ENCODE results near the gene MDGA2.
"Not testable (repeated sequence)": the region's sequence is repeated elsewhere in the genome, so short reads cannot be mapped to it uniquely, and the experiment has no call there.

MDGA2 gene

GRCh38 chr14:47261350-47261749, 414.1 kb downstream of the MDGA2 start:
- DNase-seq, result no peak
- intact Hi-C loops (cut with DNase I), result no loop called here

- DNase-seq, result no peak
These were observed 415.6 kb downstream of the MDGA2 start for GRCh38 chr14:47259796-47260195.

GRCh38 chr14:47257013-47257412, 418.4 kb downstream of the MDGA2 start:
- no peak for DNase-seq
- intact Hi-C loops (cut with DNase I), result no loop called here

More at GRCh38 chr14:47259796-47260195, 415.6 kb downstream of the MDGA2 start:
- intact Hi-C loops (cut with DNase I), result no loop called here

GRCh38 chr14:47252802-47253201, 422.6 kb downstream of the MDGA2 start:
- no peak for DNase-seq
- intact Hi-C loops (cut with DNase I), result no loop called here

GRCh38 chr14:47246367-47246766, 429.0 kb downstream of the MDGA2 start:
- intact Hi-C loops (cut with DNase I), result no loop called here
- no peak for DNase-seq

- peak in 1 of 10 donors; percentile 57 for DNase-seq
- intact Hi-C loops (cut with DNase I), result not testable (repeated sequence)
These were observed 432.8 kb downstream of the MDGA2 start for GRCh38 chr14:47242579-47242978.

- intact Hi-C loops (cut with DNase I), result no loop called here
- no peak for DNase-seq
These were observed 434.5 kb downstream of the MDGA2 start for GRCh38 chr14:47240748-47241437.

GRCh38 chr14:47235619-47236018, 439.8 kb downstream of the MDGA2 start:
- DNase-seq, result no peak
- intact Hi-C loops (cut with DNase I), result no loop called here

GRCh38 chr14:47226877-47227520, 448.4 kb downstream of the MDGA2 start:
- no peak for DNase-seq
- intact Hi-C loops (cut with DNase I), result no loop called here

GRCh38 chr14:47223656-47224055, 451.7 kb downstream of the MDGA2 start:
- intact Hi-C loops (cut with DNase I), result no loop called here

GRCh38 chr14:47220096-47220495, 455.3 kb downstream of the MDGA2 start:
- intact Hi-C loops (cut with DNase I), result no loop called here
- no peak for DNase-seq

More at GRCh38 chr14:47223656-47224055, 451.7 kb downstream of the MDGA2 start:
- no peak for DNase-seq

GRCh38 chr14:47211263-47211662, 464.1 kb downstream of the MDGA2 start:
- DNase-seq, result no peak
- intact Hi-C loops (cut with DNase I), result no loop called here

GRCh38 chr14:47210099-47210498, 465.3 kb downstream of the MDGA2 start:
- intact Hi-C loops (cut with DNase I), result no loop called here
- no peak for DNase-seq

GRCh38 chr14:47208434-47208833, 467.0 kb downstream of the MDGA2 start:
- intact Hi-C loops (cut with DNase I), result no loop called here
- DNase-seq, result peak in 1 of 10 donors; percentile 55

GRCh38 chr14:47207617-47208016, 467.8 kb downstream of the MDGA2 start:
- no peak for DNase-seq
- intact Hi-C loops (cut with DNase I), result no loop called here

- intact Hi-C loops (cut with DNase I), result no loop called here
- DNase-seq, result peak in 2 of 10 donors; percentile 74 to 76
These were observed 474.7 kb downstream of the MDGA2 start for GRCh38 chr14:47200740-47201139.

- intact Hi-C loops (cut with DNase I), result no loop called here
- no peak for DNase-seq
These were observed 479.8 kb downstream of the MDGA2 start for GRCh38 chr14:47195582-47195981.

- DNase-seq, result no peak
- intact Hi-C loops (cut with DNase I), result no loop called here
These were observed 481.4 kb downstream of the MDGA2 start for GRCh38 chr14:47194055-47194454.

GRCh38 chr14:47192203-47192602, 483.2 kb downstream of the MDGA2 start:
- DNase-seq, result peak in 3 of 10 donors; percentile 56 to 83 (median 61)
- intact Hi-C loops (cut with DNase I), result not testable (repeated sequence)

GRCh38 chr14:47191700-47192099, 483.7 kb downstream of the MDGA2 start:
- intact Hi-C loops (cut with DNase I), result no loop called here
- no peak for DNase-seq

- intact Hi-C loops (cut with DNase I), result no loop called here
- no peak for DNase-seq
These were observed 485.4 kb downstream of the MDGA2 start for GRCh38 chr14:47189911-47190484.

GRCh38 chr14:47186486-47186885, 488.9 kb downstream of the MDGA2 start:
- intact Hi-C loops (cut with DNase I), result no loop called here
- DNase-seq, result no peak

All from posterior cingulate gyrus (tissue), 11 donors.